Esophagus muscularis mucosa (tissue), 3 donors: ENCODE data around the gene TMEM9.

ENCODE experiments used
- CTCF ChIP-seq, 3 experiments: fragments of 200-600 bp in 2 of 3; fragments of 450-650 bp in 1 of 3; sonication (generic) in 2 of 3; IDR thresholded peaks; one replicate each; pipeline ENCODE4 v1.5.1; 2017 to 2019; ENCODE audit warnings: antibody characterized with exemption in 3 of 3, mild to moderate bottlenecking in 2 of 3, moderate library complexity in 1 of 3
- POLR2A ChIP-seq: fragments of 450-650 bp; IDR thresholded peaks from one replicate; pipeline ENCODE4 v1.6.1; 2017; ENCODE audit warnings: antibody characterized with exemption, moderate library complexity, mild to moderate bottlenecking, low read depth
- POLR2AphosphoS5 ChIP-seq, 2 donors: sonication (generic); formaldehyde crosslinking; IDR thresholded peaks; one replicate each; pipeline ENCODE4 v1.6.1; 2017; ENCODE audit warnings: antibody characterized with exemption in 2 of 2

- TF ChIP-seq POLR2AphosphoS5 (IDR thresholded peaks at IDR 0.05) (no peak), POLR2A (no peak), CTCF (IDR thresholded peaks at IDR 0.05) (no peak)
These were observed 17.8 kb downstream of the TMEM9 start for GRCh38 chr1:201136355-201137023.
